Measurements from ENCODE around the gene MSH4.
"Not testable (repeated sequence)": the region's sequence is repeated elsewhere in the genome, so short reads cannot be mapped to it uniquely, and the experiment has no call there.

The MSH4 gene

DNA sequence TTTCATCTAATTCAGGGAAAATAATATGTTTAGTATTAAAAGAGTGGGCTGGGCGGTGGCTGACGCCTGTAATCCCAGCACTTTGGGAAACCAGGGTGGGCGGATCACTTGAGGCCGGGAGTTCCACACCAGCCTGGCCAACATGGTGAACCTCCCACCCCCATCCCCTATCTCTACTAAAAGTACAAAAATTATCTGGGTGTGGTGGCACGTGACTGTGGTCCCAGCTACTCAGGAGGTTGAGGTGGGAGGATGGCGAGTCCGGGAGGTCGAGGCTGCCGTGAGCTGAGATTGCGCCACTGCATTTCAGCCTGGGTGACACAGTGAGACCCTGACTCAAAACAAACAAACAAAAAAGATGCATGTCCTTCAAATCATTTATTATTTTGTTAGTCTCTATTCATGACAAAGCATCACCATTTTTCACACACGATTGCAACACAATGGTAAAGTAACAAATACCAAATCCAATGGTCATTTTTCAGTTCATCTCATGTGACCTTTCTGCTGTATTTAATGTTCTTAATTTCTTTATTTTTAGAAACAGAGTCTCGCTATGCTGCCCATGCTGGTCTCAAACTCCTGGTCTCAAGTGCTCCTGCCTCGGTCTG, 1.0 kb downstream of the MSH4 start:
- DNase-seq: no peak

DNA sequence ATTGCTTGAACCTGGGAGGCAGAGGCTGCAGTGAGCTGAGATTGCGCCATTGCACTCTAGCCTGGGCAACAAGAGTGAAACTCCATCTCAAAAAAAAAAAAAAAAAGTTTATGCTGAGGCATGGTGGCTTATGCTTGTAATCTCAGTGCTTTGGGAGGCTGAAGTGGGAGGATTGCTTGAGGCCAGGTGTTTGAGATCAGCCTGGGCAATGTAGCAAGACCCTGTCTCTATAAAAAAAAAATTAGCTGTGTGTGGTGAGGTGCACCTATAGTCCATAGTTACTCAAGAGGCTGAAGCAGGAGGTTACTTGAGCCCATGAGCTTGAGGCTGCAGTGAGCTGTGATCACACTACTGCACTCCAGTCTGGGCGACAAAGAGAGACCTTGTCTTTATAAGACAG, 4.8 kb downstream of the MSH4 start:
- not testable (repeated sequence) for DNase-seq

- DNase-seq: no peak
Observed at GRCh38 chr1:75808921-75809320, 12.2 kb downstream of the MSH4 start.

- DNase-seq: not testable (repeated sequence)
Observed at GRCh38 chr1:75810113-75810512, 13.4 kb downstream of the MSH4 start.

GRCh38 chr1:75811211-75811981, 14.7 kb downstream of the MSH4 start:
- DNase-seq: no peak

GRCh38 chr1:75812065-75812464, 15.4 kb downstream of the MSH4 start:
- no peak for DNase-seq

DNA sequence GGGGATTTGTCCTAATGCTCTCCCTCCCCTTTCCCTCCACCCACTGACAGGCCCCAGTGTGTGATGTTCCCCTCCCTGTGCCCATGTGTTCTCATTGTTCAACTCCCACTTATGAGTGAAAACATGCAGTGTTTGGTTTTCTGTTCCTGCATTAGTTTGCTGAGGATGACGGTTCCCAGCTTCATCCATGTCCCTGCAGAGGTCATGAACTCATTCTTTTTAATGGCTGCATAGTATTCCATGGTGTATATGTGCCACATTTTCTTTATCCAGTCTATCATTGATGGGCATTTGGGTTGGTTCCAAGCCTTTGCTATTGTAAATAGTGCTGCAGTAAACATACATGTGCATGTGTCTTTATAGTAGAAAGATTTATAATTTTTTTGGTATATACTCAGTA, 26.9 kb downstream of the MSH4 start:
- DNase-seq: not testable (repeated sequence)

DNA sequence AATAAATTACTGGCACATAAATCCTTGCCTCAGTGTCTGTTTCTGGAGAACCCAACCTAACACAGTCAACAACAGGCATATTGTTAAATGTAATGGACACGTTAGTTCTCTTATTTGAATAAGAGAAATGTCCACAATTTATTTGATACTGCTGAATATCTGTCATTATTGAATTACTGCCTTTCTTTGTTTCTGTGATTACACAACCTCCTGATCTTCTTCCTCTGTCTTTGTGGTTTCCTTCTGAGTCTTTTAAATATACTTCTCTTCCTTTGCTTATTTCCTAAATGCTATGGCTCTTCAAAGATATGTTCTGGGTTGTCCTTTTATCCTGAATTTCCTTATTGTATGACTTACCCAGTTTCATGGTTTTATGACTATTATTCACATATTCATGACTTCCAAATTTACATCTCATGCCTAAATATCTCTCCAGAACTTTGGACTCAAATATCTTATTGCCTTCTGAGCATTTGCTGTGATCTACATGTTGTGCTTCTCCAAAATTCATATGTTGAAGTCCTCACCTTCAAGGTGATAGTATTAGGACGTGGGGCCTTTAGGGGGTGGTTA, 39.9 kb downstream of the MSH4 start:
- no peak for DNase-seq

DNA sequence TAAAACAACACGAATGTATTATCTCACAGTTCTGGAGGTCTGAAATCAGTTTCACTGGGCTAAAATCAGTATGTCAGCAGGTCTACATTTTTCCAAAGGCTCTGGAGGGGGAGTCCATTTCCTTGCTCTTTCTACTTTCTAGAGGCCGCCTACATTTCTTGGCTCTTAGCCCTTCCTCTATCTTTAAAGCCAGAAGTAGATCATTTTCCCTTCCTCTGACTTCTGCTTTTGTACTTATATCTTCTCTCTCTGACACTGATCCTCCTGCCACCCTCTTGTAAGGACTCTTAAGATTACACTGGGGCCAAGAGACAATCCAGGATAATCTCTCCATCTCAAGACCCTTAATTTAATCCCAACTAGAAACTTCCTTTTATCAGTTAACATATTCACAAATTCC, 41.4 kb downstream of the MSH4 start:
- no peak for DNase-seq

GRCh38 chr1:75841421-75841820, 44.7 kb downstream of the MSH4 start:
- DNase-seq: no peak

DNA sequence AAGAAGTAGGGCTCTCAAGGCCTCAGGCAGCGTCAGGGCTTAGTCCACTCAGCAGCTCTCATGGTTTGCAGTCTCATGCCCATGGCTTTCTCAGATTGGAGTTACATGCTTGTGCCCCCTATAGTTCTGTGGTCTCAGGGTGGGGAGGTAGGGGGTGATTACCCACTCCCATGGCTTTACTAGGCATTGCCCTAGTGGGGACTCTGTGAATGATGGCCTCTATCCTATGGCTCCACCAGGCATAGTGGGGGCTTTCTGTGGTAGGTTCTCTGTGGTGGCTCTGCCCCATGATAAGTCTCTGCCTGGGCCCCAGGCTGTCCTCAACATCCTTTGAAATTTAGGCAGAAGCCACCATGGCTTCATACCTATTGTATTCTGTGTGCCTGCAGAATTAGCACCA, 48.9 kb downstream of the MSH4 start:
- DNase-seq: no peak

DNA sequence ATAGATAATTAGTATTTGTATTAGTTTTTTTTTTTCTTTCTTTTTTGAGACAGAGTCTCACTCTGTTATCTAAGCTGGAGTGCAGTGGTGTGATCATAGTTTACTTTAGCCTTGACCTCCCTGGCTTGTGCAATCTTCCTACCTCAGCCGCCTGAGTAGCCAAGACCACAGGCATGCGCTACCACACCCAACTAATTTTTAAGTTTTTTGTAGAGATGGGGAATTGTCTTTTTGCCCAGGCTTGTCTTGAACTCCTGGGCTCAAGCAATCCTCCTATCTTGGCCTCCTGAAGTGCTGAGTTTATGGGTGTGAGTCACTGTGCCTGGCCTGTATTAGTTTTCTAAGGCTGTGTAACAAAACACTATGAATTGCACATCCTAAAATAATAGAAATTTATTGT, 58.3 kb downstream of the MSH4 start:
- DNase-seq: no peak

DNA sequence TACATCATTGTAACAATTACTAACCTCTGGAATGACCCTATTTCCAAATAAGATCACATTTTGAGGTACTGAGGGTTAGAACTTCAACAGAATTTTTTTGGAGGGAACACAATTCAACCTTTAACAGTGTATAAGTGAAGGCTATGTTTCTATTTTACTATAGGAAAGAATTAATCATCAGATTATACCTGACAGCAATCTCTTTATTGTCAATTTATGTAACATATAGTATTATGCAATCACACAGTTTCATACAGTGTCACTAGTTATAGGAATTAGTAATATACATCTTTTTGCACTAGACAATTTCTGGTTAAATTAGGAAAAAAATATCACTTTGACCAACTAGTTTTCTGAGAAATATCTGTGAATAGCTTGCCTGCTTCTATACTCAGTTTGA, 59.1 kb downstream of the MSH4 start:
- DNase-seq: no peak

- no peak for DNase-seq
Observed at GRCh38 chr1:75861831-75862230, 65.1 kb downstream of the MSH4 start.

DNA sequence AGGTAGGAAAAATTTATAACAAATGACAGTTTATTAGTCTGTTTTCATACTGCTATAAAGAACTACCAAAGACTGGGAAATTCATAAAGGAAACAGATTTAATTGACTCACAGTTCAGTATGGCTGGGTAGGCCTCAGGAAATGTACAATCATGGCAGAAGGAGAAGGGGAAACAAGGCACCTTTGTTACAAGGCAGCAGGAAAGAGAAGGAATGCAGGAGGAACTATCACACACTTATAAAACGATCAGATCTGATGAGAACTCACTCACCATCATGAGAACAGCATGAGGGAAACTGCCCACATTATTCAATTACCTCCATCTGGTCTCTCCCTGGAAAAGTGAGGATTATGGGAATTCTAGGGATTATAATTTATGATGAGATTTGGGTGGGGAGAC, 74.3 kb downstream of the MSH4 start:
- DNase-seq: no peak

DNA sequence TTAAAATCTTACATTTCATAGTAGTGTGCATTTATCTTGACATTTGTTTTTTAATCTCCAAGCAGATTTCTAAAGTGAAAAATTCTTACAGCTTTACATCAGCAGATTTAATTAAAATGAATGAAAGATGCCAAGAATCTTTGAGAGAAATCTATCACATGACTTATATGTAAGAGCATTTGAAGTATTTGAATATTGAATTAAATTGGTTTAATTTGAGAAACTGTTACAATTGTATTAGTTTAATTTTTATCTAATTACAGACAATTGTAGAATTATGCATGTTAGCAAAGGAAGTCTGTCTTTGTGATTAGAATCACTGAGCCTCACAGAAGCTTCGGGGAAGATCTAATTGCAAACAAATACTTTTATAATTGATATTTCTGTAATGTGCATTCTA, 83.3 kb downstream of the MSH4 start:
- no peak for DNase-seq

DNA sequence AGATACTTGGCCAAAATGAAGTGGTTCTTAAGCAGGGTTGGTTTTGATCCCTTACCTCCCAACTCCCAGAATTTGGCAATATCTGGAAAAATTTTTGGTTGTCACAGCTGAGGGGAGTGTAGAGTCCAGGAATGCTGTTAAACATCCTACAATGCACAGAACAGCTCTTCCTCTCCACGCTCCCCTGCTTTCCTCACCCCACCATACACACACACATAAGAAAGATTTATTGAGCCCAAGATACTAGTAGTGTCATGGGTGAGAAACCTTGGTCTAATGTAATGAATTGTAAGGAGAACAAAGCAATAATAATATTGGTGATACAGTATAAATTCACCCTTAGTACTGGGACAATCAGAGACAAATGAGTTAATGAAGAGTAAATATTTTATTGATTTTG, 87.8 kb downstream of the MSH4 start:
- DNase-seq: no peak

GRCh38 chr1:75901371-75901770, 104.7 kb downstream of the MSH4 start:
- DNase-seq: no peak

GRCh38 chr1:75908717-75909152, 112.1 kb downstream of the MSH4 start:
- DNase-seq: no peak

GRCh38 chr1:75916834-75917233, 120.2 kb downstream of the MSH4 start:
- DNase-seq: no peak

DNA sequence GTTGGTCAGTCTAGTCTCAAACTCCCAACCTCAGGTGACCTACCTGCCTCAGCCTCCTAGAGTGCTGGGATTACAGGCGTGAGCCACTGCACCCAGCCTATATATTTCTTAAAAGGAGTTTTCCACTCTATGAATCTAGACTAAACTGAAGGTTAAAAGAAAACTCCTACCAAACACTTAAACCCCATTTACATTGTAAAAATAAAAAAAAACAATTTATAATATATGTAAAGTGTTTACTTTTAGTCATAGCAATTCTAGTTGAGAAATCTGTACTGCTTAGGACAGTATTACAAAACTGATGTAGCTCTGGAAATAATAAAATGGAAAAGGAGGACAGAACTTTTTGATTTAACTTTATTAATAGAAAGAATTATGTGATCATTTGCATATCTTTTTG, 126.0 kb downstream of the MSH4 start:
- no peak for DNase-seq

DNA sequence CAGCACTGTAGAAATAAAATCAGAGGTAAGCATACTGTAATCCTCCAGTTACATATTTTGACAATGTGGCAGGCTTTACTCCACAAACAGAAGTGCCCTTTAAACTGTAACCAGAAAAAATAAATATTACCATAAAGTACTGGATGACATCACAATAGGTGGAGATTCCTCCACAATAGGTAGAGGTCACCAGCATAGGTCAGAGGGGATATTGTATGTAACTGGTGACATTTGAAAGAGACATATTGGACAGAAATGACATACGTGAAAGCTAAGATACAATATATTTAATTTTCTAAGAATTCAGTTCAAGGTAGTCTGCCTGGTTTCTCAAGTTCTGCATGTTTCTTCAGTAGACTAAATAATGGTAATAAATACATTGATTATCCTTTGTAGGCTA, 135.6 kb downstream of the MSH4 start, which contains the start of gene ASB17:
Gene ASB17 (minus strand): TSS at position 101 of the 400 bp plus-strand sequence. CDS start 113 bp downstream, outside the sequence.
- DNase-seq: no peak

DNA sequence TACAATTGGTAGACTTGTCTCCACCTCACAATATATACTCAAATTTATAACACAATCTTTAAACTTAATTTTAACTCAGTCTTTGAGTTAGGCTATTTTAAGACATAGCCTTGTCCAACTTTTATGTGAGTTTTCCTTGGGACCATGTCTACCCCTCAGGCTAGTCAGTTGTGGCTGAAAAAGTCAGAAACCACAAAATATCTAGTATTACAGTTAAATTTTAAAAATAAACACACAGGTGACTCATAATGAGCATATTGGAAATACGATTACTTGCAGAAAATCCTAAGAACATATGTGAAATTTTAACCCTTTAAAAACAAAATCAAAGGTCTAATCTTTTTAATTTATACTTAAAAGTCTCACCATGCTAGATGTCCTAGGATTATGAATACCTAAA, 140.4 kb downstream of the MSH4 start:
- no peak for DNase-seq

DNA sequence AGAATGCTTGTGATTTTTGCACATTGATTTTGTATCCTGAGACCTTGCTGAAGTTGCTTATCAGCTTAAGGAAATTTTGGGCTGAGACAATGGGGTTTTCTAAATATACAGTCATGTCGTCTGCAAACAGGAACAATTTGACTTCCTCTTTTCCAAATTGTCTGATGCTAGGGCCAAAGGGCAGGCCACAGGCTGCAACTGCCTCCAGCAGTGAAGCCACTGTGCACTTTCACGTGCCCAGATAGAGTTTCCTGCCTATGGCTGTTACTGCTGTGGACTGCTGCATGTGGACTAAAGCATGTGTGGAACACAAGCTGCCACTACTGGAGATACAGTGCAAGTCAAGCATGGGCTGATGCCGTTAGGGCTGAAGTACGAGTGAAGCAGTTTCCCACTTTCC, 146.4 kb downstream of the MSH4 start:
- not testable (repeated sequence) for DNase-seq
